ENCODE data around the gene RERE. TPM values are rescaled to one million over a fixed set of nuclear protein-coding genes. Genes with fewer than 3 reads are reported as not detected.
A peak's percentile ranks its signal among the peaks of the same experiment; 100 is the strongest.

Gene RERE
- total RNA-seq, 1 donor from 2014 or later, result 115 TPM

DNA sequence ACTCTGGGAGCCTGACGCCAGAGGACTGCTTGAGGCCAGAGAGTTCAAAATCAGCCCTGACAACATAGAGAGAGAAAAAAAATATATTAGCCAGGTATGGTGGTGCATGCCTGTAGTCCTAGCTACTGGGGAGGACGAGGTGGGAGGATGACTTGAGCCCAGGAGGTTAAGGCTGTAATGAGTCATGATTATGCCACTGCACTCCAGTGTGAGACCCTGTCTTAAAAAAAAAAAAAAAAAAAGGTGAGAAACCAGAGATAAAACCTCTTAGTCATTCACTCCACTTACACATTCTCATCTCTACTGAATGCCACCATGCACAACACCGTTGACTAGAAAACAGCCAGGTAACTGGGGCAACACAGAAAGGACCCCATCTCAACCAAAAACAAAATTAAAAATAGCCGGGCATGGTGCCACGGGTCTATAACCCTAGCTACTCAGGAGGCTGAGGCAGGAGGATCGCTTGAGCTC is 321.5 kb downstream of the RERE start:
- intact Hi-C loops (cut with micrococcal nuclease), result no loop called here
- DNase-seq, result no peak
- ATAC-seq, result no peak

DNA sequence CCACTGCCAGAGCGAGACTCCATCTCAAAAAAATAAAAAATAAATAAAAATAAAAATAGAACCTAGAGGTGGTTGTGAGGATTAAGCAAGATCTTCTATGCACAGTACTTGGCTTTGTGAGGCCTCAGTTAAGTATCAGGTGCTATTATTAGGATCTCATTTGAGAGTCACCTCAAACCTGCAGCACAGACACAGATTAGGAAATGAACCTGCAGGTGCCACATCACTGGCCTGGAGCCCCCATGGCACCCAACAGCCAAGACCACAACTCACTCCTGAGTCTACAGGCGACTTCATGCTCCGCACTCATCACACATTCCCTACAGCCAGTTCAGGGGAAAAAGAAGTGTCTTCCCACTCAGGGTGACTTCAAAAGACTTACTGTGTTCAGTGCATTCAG is 322.8 kb downstream of the RERE start:
- DNase-seq (no peak), ATAC-seq (peak; percentile 36)
- intact Hi-C loops (cut with micrococcal nuclease), result no loop called here

DNA sequence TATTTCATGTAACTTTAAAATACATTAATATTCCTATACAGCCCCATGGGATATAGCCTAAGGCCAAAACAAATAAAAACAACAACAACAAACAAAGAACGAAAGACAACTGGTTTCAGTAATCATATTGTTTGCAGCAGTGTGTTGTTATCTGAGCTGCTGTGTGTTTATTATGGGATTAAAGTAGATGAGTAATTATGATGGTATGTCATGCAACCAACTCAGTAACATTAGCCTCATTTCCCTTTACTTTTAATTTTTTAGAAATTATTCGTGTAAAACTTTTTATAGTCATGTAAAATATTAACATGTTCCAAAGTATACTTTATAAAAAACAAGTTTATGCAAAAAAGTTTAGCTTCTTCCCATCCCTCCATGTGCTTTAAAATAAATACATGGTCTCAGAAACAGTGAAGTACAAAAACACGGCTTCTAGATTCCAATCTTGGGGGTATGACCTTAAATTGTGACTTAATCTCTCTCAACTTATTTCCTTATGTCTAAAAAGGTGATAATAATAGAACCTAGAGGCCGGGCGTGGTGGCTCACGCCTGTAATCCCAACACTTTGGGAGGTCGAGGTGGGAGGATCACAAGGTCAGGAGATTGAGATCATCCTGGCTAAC is 323.4 kb downstream of the RERE start:
- intact Hi-C loops (cut with micrococcal nuclease), result no loop called here
- no peak for ATAC-seq

DNA sequence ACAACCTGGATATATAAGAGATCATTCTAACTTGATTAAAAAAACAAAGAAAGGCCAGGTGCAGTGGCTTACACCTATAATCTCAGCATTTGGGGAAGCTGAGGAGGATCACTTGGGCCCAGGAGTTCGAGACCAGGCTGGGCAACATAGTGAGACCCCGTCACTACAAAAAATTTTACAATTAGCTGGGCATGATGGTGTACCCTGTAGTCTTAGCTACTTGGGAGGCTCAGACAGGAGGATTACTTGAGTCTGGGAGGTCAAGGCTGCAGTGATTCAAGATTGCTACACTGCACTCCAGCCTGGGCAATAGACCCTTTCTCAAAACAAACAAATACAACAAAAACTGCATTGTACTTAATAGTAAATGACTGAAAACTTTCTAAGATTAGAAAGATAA is 330.2 kb downstream of the RERE start:
- ATAC-seq, result no peak
- DNase-seq, result no peak
- intact Hi-C loops (cut with micrococcal nuclease), result no loop called here

More for the DNA sequence above, 323.4 kb downstream of the RERE start:
- no peak for DNase-seq

DNA sequence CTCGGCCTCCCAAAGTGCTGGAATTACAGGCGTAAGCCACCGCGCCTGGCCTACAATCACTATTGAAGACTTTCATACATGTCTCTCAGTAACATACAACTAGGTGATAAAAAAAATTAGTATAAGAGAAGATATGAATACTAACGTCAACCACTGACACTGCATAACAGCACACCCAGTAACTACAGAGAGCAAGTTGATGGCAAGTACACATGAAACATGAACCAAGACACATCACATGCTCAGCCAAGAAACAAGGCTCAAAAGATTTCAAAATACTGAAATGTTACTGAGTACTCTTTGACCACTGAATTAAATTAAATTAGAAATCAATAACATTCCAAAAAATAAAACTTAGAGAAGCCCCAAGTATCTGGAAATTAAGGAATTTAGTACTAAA is 331.4 kb downstream of the RERE start:
- DNase-seq (no peak), ATAC-seq (no peak)
- intact Hi-C loops (cut with micrococcal nuclease), result no loop called here

DNA sequence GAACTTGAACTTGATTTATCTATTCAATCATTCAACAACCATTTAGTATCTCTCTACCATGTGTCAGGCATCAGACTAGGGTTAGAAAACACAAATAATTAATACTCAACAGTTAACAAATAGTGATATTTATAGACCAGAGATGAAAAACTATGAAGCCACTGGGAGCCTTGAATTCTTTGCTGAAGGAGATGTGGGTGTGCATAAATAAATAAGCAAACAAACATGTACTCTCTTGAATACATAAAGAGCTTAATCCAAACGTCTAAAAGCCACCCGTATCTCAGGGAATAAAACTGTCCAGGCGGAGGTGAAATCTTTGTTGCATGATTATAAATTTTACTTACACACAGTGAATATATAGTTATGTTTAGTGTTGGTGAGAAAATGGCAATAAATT is 333.9 kb downstream of the RERE start:
- DNase-seq (no peak), ATAC-seq (no peak)
- intact Hi-C loops (cut with micrococcal nuclease), result no loop called here

DNA sequence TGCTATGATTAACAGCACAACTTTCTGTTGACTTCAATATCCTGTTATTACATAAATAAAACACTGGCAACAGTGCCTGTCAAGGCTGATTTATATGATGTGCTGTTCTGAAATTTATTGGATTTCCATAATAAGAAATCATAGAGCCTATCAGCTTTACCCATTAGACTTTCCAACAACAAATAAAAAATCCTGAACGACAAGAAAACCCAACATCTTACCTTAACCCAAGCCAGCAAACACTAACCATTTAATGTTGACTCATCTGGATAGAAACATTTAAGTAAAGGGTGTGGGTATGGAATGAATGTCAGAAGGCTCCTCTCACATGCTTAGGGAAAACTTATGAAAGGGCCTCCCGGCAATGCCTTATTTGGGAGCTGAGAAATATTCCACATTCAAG is 334.5 kb downstream of the RERE start:
- ATAC-seq (no peak), DNase-seq (no peak)
- intact Hi-C loops (cut with micrococcal nuclease), result no loop called here

DNA sequence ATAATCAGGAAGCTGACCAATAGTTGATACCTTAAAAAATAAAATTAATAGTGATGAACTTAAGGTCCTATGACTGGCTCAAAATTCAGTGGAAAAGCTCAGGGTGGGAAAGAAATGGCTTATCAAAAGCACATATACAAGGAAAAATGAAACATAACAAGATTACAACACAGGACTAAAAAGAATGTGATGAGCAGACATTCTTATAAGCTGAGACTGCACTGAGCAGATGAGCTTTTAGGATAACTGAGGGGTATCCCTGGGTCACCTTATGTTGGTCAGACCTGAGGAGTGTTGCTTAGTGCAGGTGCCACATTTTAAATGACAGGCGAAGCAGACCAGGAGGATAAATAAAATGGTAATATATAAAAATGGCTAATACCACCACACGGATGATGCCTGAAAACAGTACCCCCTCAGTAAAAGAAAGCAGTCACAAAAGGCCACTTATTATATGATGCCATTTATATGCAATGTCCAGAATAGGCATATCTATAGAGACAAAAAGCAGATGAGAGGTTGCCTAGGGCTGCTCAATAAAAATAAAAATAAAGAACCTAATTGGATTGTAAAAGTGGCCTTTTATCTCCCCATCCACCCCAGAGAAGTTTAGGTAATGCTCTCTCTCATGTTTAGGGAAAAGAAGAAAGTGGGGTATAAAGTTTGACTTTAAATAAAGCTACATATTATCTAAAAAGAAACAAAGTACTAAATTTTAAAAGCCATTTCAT is 335.6 kb downstream of the RERE start:
- DNase-seq (no peak), ATAC-seq (no peak)
- intact Hi-C loops (cut with micrococcal nuclease), result no loop called here

DNA sequence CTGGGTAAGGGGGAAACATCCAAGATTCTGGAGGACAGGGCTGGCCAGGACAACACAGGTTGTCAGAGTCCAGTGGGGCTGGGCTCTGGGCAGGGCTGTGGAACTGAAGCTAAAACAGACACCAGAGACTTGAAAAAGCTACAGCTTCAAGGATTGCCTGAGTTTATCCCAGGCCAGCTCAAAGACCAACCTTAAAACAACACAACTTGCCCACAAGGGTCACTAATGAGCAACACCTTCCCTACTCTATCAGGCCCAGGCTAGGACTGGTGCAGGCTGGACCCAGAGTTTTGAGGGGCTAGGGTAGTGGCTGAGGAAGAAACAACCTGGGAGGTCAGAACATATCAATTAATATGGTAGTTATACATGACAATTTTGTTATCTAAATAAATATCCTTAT is 338.9 kb downstream of the RERE start:
- DNase-seq (no peak), ATAC-seq (no peak)
- intact Hi-C loops (cut with micrococcal nuclease), result no loop called here

DNA sequence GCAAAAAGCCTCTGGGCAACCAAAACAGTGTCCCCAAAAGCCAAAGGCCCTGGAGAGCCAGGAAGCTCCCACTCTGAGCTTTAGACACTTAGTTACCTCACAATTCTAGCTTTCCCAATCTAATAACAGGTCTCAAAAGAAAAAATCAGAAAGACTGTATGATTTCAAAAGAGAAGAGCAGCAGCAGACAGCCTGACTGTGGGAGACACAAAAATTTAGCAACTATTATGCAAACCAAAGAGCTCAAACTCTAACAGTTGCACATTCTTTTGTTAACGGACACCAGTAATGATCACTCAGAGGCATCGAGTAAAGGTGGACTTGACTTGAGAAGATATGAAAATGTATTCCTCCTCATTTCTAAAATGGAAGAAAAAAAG is 339.5 kb downstream of the RERE start:
- DNase-seq (no peak), ATAC-seq (no peak)
- intact Hi-C loops (cut with micrococcal nuclease), result no loop called here

DNA sequence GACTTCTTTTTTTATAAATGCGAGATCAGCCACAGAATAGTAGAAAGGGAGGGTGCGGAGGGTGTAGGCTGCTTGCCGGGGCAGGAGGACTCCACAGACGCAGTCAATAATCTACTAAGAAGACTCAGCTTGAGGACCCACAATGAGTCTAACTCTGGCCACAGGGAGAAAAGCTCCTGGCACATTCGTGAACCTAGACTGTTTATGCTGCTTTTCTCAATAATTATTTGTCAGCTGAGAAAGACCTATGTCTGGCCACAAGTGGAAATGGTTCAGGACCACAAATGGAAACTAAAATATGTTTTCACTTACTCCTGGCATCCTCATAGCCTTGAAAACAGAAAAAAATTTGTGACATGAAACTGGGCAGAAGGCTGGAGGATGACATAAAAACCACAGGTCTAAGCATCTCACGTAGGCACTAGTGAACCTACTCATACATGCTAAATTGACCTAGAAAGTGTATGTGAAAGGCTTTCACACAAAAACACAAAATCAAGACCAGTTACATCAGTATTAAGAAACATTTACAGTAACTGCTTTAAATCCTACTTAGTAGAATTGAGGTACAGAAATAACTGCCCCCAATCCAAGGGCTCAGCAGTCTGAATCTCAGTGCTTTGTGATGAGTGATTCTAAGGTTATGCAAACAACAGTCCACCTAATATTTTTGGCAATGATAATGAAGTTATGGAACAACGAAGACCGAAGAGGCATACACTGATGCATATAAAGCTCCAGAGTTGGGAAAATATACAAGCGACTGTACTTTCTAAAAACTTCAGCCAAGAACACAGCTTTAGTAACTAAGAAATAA is 340.1 kb downstream of the RERE start:
- ATAC-seq, result peak; percentile 39
- intact Hi-C loops (cut with micrococcal nuclease), result no loop called here
- DNase-seq, result no peak

DNA sequence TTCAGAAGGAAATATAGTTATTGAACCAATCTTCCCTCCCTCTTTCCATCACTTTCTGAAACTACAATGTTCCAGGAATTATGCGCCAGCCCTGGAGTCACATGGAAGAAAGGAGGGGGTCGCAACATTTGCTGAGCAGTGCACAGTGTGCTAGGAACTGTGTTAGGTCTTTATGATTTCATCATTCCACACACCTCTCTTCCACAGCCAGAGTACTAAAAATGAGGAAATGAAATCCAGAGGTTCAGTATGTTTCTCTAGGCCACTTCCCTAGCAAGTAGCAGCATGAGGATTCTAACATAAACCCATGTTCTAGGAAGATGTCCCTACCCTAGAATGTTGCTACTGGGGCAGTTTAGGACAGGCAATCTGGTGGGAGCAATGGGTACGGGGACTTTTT is 341.4 kb downstream of the RERE start:
- ATAC-seq (peak; percentile 44), DNase-seq (no peak)
- intact Hi-C loops (cut with micrococcal nuclease), result no loop called here

DNA sequence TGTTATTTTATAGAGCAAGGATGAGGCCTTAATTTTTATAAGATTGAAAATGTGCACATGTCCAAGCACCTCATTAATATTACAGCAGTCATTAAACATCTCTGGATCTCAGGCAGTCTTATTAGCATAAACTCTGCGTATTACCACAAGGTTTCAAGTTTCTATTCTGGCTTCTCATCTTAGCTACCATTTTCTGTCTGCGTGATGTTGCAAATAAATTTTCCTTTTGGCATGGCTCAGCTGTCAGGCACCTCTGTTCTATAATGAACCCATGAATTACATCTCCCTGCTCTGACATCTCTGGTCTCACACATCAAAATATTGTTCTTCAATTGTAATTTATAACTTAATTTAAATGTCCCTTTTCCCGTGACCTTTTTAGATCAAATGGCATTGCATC is 343.1 kb downstream of the RERE start:
- ATAC-seq (no peak), DNase-seq (no peak)
- intact Hi-C loops (cut with micrococcal nuclease), result no loop called here

DNA sequence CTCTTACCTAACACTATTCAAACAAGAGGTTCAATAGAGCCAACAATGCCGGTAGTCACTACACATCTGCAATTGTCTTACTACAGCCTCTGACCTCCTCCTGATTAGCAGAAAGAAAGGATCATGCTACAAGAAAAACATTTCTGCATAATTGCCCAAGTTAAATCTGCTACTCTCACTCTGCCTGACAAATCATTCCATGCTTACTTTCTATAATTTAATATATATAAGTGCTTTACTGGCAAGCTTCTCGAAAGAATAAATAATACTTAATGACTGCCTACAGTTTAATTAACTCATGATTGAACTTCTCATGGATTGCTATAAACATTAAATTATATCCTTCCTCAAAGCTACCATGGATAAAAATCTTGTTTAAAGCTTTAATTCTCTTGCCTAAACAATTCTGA is 343.5 kb downstream of the RERE start:
- no peak for ATAC-seq
- intact Hi-C loops (cut with micrococcal nuclease), result no loop called here
- DNase-seq, result no peak

DNA sequence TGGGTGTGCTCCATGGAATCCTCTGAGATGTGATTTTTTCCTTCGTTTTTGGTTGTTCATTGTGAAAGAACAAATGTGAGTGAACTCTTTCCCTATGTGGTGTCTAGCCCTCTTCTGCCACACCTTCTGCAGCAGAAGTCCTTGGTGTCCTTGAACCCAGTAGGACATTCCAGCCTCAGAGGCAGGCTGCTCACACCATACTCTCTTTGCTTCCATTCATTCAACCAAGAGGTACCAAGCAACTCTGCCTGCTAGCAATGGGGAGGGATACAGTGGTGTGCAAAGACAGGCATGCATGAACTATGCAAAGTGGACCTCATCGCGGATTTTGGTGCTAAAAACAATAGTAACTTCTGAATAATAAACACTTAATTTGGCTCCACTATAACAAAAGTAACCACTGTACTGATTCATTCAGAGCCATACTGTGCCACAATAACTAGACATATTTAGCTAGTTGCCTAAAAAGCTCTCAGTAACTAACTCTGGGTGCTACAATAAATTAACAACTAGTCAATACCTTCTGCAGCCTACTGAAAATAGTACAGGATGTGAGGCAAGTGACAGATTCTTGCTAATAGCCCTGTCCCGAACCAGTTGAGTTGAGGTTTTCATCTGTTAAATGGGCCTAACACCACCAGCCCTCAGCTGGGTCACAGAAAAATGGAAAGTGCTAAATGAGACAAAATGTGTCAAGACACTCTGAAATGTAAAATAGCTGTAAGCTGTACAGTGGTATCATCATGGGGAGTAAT is 344.1 kb downstream of the RERE start:
- DNase-seq (no peak), ATAC-seq (peak; percentile 28)
- intact Hi-C loops (cut with micrococcal nuclease), result no loop called here

DNA sequence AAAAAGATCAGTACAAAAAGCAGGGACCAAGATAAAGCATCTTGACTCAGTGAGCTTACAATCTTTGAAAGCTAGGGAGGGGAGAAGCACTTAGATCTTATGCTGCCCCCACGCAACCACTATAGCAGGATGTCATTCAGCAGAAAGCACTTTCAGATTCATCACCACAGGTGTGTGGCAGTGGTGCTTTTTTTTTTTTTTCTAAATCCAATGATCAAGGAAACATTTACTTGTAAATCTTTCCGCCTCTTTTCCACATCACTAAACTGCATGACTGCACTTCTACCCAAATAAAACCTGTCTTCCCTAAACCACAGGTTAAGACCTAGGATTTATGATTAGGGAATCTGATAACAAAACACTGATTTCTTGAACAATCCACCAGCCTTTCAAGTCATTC is 344.8 kb downstream of the RERE start:
- intact Hi-C loops (cut with micrococcal nuclease), result no loop called here
- no peak for DNase-seq
- ATAC-seq, result no peak

DNA sequence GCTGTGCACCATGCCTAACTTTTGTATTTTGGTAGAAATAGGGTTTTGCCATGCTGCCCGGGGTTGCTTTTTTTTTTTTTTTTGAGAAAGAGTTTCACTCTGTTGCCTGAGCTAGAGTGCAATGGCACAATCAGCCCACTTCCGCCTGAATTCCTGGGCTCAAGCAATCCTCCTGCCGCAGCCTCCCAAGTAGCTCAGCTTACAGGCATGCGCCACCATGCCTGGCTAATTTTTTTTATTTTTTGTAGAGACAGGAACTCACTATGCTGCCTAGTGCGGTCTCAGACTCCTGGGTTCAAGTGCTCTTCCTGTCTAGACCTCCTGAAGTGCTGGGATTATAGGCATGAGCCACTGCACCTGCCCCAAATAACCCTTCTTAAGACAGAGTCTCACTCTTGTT is 346.0 kb downstream of the RERE start:
- DNase-seq (no peak), ATAC-seq (no peak)
- intact Hi-C loops (cut with micrococcal nuclease), result no loop called here

DNA sequence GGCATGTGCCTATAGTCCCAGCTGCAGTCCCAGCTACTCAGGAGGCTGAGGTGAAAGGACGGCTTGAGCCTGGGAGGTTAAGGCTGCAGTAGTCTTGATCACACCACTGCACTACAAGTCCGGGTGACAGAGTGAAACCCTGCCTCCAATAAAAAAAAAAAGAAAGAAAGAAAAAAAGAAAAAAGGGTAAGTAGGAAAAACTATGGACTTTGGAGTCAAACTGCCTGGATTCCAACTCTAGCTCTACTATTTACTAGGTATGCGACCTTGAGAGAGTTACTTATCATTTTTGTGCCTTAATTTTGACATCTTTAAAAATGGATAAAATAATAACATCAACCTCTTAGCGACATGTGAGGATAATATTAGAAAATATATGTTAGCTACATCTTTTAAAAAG is 348.7 kb downstream of the RERE start:
- ATAC-seq, result no peak
- intact Hi-C loops (cut with micrococcal nuclease), result no loop called here
- no peak for DNase-seq

DNA sequence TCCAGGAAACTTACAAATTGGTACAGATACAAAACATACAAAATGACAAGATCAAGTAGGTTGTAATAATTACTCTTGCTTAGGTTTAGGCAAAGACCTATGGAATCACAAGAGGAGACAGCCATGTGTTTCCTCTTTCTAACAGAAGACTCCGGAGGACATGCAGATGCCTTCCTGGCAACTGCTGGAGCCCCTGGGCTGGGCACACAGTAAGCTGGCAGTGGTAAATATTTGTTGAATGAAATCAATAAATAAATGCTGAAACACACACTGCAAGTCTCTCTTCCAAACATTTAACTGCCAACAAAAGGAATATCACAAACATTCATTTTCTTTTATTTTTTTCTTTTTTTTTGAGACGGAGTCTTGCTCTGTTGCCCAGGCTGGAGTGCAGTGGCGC is 350.1 kb downstream of the RERE start:
- intact Hi-C loops (cut with micrococcal nuclease), result no loop called here
- no peak for ATAC-seq
- no peak for DNase-seq

DNA sequence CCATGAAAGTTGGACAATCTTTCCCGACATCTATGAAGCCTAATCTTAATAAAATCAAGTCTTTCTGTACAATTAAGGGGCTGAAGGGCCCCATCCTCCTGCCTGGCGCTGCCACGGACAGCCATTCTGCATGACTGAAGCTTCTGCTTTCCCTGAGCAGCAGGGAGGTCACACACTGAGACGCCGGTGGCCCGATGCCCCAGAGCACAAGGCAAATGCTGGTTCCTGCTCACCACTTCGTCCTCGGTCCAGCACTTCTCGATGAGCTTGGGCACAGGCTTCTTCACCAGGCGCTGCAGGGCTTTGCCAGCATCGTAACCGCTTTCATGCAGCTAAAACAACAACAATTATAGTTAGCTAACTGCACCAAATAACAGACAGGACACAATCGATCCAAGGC is 351.7 kb downstream of the RERE start:
- ATAC-seq (no peak), DNase-seq (no peak)
- intact Hi-C loops (cut with micrococcal nuclease), result no loop called here

Measured in left ventricle myocardium superior (tissue), 1 donor.